HAP-1 (cell line): Measurements from ENCODE around the gene IKBKG.
"Not testable (repeated sequence)": the region's sequence is repeated elsewhere in the genome, so short reads cannot be mapped to it uniquely, and the experiment has no call there.

Source experiments
- DNase-seq, 2 experiments: peaks; one replicate each; pipeline ENCODE4 v3.0.0-alpha.2; 2016 to 2020; ENCODE audit warnings: low spot score in 2 of 2
- H3K27me3 ChIP-seq: fragments of 250-450 bp; sonication (Bioruptor Pico); 2 replicates; pipeline ENCODE4 v1.5.1; 2020; ENCODE audit warnings: low read depth, mild to moderate bottlenecking, moderate library complexity
- H3K36me3 ChIP-seq: fragments of 250-450 bp; sonication (Bioruptor Pico); replicated peaks from 2 replicates; pipeline ENCODE4 v1.5.1; 2020; ENCODE audit warnings: mild to moderate bottlenecking
- H3K4me1 ChIP-seq: fragments of 250-450 bp; sonication (Bioruptor Pico); 2 replicates; pipeline ENCODE4 v1.5.1; 2020; ENCODE audit warnings: mild to moderate bottlenecking
- H3K4me3 ChIP-seq: fragments of 250-450 bp; sonication (Bioruptor Pico); 2 replicates; pipeline ENCODE4 v1.5.1; 2020; ENCODE audit warnings: mild to moderate bottlenecking, moderate library complexity
- H3K9me3 ChIP-seq: fragments of 250-450 bp; sonication (Bioruptor Pico); 2 replicates; pipeline ENCODE4 v1.5.1; 2020; ENCODE audit warnings: mild to moderate bottlenecking, moderate library complexity
- in situ Hi-C: fragments of 300-500 bp; cut with MboI; formaldehyde crosslinking; loops from 3 replicates; pipeline ENCODE4 v1.14.3; 2020; ENCODE audit warnings: low sequenced_read_pairs, inconsistent platforms, mixed read lengths

The IKBKG gene

DNA sequence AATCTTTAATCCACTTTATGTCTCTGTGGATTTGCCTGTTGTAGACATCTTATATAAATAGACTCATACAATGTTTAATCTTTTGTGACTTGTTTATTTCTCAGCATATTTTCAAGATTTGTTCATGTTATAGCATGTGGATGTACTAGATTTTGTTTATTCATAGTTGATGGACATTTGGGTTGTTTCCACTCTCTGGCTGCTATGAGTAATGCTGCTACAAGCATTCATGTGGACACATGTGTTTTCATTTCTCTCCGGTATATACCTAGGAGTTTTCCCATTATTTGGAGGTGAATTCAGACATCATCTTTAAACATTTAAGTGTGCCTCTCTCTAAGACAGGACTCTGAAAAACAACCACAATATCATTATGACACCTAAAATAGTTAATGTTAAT lies 2.3 kb downstream of the IKBKG start:
- peaks cover 6% of the 10 kb centered on the region for H3K4me1 ChIP-seq
- no peaks in the 10 kb centered on the region for H3K27me3 ChIP-seq
- H3K4me3 ChIP-seq, result no peak overlapping the region
- H3K36me3 ChIP-seq, result peaks cover 25% of the 10 kb centered on the region
- in situ Hi-C loops, result loop anchor here (25.0 kb wide), 4 partner anchors 187 to 1587 kb away; partner anchors contain the start of genes FLNA, IRAK1 and MECP2
- no peak for DNase-seq
- H3K9me3 ChIP-seq, result no peaks in the 10 kb centered on the region

DNA sequence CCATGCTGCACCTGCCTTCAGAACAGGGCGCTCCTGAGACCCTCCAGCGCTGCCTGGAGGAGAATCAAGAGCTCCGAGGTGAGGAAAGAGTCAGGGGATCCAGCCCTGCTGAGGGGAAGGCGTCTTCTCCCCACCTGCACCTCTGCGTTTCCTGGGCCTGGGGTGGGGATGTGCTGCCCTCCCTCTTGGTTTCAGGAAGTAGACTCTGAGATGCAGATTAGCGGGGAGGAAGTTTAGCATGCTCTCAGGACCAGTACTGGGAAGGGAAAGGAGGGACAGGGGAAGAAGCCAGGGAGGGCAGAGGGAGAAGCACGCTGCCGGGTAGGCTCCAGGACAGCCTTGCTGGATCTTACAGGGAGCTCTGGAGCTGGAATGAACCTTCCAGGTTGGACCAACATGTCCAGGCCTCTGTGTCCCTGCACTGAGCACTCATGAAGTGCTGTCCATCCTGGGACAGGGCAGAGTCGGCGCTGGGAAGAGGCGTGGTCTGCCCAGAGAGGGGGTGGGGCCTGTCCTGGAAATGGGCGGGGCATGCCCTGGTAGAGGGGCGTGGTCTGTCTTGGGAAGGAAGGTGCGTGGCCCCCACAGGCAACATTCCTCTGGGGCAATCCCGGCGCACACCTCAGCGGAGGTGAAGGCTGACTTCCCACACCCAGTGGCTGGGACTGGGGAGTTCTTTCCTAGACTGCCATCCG lies 4.8 kb downstream of the IKBKG start:
- H3K36me3 ChIP-seq, result peaks cover 21% of the 10 kb centered on the region
- in situ Hi-C loops, result not testable (repeated sequence)

DNA sequence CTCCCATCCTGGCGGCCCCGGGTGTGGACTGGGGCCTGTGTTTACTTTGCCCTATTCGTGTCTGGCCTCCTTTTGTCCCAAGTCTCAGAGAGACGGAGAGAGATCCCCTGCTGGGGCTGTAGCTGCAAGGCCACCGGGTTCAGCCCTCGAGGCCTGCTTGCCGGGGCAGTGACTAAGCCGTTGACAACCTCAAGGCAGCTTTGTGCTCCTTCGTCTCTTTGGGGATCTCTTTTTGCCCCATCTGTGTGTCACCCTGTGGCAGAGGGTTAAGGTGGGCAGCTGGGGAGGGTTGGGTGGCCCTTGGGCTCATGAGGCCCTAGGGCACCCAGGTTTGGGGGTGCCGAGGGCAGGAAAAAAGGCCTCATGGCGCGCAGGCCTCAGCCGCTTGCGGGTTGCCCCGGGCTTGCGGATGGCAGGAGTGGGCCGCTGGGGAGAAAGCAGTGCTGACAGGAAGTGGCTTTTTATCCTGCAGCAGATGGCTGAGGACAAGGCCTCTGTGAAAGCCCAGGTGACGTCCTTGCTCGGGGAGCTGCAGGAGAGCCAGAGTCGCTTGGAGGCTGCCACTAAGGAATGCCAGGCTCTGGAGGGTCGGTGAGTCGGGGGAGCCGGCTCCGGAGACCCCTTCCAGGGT lies 10.8 kb downstream of the IKBKG start:
- H3K4me1 ChIP-seq, DNase-seq, H3K9me3 ChIP-seq, H3K4me3 ChIP-seq, H3K27me3 ChIP-seq, in situ Hi-C loops: not testable (repeated sequence)
- peaks cover 11% of the 10 kb centered on the region for H3K36me3 ChIP-seq

More for the DNA sequence above, 4.8 kb downstream of the IKBKG start:
- not testable (repeated sequence) for H3K27me3 ChIP-seq, H3K9me3 ChIP-seq, H3K4me3 ChIP-seq, H3K4me1 ChIP-seq, DNase-seq

DNA sequence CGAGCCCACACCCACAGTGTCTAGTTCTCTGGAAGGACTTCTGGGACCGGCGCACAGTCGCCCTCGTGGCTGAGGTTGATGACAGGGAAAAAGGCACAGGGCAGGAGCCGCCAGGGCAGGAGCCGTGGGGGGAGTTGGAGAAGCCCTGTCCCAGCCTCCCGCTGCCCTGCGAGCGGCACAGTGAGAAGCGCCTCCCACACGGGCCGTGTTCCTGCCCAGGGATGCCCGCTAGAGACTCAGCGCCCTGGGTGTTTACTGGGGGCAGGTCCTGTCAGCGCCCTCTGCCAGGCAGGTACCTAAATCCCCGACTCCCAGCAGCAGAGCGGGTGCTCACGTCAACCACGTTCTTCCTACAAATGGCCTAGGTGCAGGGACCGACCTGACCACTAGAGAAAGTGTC lies 11.5 kb downstream of the IKBKG start:
- in situ Hi-C loops, H3K36me3 ChIP-seq, H3K4me1 ChIP-seq, DNase-seq, H3K4me3 ChIP-seq, H3K9me3 ChIP-seq, H3K27me3 ChIP-seq: not testable (repeated sequence)

DNA sequence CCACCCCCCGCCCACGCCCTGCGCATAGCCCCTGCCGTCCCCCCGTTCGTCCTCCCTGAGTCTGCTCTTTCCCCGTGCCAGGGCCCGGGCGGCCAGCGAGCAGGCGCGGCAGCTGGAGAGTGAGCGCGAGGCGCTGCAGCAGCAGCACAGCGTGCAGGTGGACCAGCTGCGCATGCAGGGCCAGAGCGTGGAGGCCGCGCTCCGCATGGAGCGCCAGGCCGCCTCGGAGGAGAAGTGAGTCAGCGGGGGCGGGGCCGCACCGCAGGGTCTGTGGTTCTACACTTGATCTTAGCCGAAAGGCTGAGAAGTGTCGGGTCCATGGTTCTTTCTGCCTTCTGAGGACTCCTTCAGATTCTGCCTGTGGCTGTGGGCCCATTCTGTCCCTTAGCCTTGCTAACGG lies 12.9 kb downstream of the IKBKG start:
- H3K4me3 ChIP-seq, H3K36me3 ChIP-seq, DNase-seq, H3K9me3 ChIP-seq, H3K4me1 ChIP-seq, H3K27me3 ChIP-seq, in situ Hi-C loops: not testable (repeated sequence)

DNA sequence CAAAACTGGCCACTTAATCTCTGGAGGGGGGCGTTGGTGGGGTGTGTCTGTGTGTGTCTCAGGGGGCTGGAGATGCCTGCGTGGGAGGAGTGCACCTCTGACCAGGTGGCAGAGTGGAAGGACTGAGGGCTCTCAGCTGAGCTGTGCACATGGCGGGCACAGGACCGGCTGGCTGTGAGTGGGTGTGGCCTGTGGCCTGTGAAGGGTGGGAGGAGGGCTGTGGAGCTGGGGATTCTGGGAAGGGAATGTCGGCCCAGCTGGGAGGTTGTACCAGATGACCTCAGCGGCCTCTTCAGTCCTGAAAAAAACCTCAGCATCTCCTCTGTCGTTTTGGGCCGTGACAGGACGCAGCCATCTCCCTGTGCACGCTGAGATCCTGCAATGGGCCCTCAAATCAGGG lies 14.9 kb downstream of the IKBKG start:
- H3K36me3 ChIP-seq, H3K27me3 ChIP-seq, H3K9me3 ChIP-seq, H3K4me1 ChIP-seq, DNase-seq, in situ Hi-C loops, H3K4me3 ChIP-seq: not testable (repeated sequence)

DNA sequence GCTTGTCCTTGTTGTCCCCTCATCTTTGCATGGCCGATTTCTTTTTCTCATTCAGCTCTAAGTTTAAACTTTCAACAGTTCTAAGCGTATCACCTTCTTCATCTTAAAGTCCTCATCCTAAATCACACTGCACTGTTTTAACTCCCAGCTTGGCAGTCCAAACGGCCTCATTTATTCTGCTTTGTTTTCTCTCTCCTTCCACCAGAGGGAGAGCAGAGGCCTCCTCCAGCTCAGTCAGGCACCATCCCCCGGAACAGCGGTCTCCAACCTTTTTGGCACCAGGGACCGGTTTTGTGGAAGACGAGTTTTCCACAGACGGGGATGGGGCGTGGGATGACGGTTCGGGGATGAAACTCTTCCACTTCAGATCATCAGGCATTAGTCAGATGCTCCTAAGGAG lies 22.9 kb downstream of the IKBKG start:
- H3K36me3 ChIP-seq, H3K9me3 ChIP-seq, in situ Hi-C loops, H3K4me1 ChIP-seq, H3K27me3 ChIP-seq, DNase-seq, H3K4me3 ChIP-seq: not testable (repeated sequence)

DNA sequence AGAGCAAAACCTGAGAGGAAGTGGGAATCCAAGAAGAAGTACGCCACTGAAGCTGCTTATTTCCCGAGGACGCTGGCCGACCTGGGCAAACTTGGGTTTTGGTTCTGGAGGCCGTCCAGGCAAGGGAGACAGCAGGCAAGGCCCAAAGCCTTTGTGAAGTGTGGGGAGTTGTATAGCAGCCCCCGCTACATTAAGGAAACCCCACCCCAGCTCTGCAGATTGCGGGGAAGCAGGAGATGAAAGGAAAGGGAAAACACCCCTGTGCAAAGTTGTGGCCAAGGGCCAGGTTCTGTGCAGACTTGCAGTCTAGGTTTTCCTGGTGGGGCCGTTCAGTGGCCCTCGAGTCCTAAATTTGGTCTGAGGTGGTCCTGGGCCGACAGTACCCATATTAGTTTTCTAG lies 25.6 kb downstream of the IKBKG start:
- H3K4me3 ChIP-seq, H3K9me3 ChIP-seq, H3K27me3 ChIP-seq, in situ Hi-C loops, H3K36me3 ChIP-seq, DNase-seq, H3K4me1 ChIP-seq: not testable (repeated sequence)

DNA sequence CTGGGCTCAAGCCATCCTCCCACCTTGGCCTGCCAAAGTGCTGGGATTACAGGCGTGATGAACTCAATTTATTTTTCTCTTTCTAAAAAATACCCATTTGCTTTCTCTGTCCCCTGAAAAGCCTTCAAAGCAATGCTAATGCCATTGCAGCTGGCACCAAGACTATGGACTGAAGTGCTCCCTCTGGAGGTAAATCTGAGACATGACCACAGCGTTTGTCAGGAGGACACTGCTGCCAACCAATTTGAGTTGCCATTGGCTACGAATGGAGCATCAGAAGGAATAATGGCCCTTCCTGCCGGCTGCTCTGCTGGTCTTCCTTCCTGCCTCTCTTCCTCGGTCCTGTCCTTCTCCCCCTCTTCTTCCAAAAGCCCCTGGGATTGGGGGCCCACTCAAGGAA lies 27.7 kb downstream of the IKBKG start:
- H3K27me3 ChIP-seq, H3K4me3 ChIP-seq, DNase-seq, H3K36me3 ChIP-seq, H3K9me3 ChIP-seq, H3K4me1 ChIP-seq: not testable (repeated sequence)
- in situ Hi-C loops, result loop anchor here (25.0 kb wide), 2 partner anchors 162 to 287 kb away; no protein-coding TSS in a partner anchor

DNA sequence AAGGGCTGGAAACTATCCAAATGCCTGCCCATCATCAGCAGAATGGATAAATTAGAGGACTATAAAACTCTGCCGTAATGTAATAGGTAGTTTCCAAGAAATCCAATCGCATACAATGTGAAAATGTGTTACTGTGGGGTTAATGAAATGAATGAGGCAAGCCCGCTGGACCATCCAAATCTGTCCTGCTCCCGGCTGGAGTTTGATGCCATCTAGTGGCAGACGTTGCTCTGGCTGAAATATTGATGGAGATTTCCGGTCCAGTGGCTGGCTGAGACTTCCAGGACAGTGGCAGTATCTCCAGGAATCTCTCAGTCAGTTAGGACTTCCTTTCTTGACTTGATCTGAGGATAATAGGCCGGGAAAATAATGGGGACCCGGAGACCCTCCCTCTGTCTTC lies 35.6 kb downstream of the IKBKG start:
- H3K9me3 ChIP-seq, H3K4me1 ChIP-seq, DNase-seq, H3K4me3 ChIP-seq, H3K27me3 ChIP-seq, H3K36me3 ChIP-seq: not testable (repeated sequence)
- in situ Hi-C loops, result loop anchor here (25.0 kb wide), 2 partner anchors 154 to 279 kb away; no protein-coding TSS in a partner anchor

DNA sequence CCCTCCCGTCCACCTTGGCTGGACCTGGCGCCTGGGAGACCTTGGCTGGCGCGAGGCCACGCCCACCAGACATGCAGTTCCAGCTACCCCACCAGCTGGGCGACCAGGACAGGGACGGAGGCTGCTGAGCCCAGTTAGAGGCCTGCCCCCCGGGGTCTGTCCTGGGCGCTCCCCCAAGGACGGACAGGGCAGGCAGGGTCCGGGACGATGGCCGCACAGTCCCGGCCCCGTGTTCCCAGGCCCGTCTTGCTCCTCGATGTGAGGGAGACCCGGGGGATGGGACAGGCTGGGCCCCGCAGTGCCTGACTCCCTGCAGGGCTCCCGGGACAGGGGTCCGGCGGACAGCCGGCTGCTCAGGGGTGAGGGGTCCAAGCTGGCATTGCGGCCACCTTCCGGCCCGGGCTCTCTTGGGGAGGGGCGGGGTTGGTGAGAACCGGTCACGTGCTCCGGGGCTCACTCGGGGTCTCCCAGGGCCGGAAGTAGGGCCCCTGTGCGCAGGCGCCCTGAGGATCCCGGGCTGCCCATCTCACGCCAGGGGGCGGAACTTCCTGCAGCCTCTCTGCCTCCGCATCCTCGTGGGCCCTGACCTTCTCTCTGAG lies 37.3 kb downstream of the IKBKG start, which contains the start of gene CTAG1A:
Gene CTAG1A, plus strand, starts transcription at position 549 of the 599 bp plus-strand sequence. CDS start 74 bp downstream, outside the sequence.
- not testable (repeated sequence) for H3K9me3 ChIP-seq, H3K4me1 ChIP-seq, H3K36me3 ChIP-seq, DNase-seq, H3K27me3 ChIP-seq, H3K4me3 ChIP-seq
- in situ Hi-C loops, result loop anchor here (25.0 kb wide), 2 partner anchors 153 to 278 kb away; no protein-coding TSS in a partner anchor

DNA sequence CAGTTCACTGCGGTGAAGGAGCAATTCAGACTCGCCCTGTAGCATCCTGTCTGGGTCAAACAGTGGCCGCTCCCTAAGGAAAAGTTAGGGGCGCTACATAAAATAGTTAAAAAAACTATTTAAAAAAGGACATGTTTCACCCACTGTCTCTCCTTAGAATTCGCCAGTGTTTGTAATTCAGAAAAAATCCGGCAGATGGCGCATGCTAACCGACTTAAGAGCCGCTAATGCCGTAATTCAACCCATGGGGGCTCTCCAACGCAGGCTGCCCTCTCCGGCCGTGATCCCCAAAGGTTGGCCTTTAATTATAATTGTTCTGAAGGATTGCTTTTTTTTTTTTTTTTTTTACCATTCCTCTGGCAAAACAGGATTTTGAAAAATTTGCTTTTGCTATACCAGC lies 43.0 kb downstream of the IKBKG start:
- not testable (repeated sequence) for H3K4me3 ChIP-seq, H3K4me1 ChIP-seq, H3K27me3 ChIP-seq, H3K36me3 ChIP-seq, H3K9me3 ChIP-seq, DNase-seq
- in situ Hi-C loops, result loop anchor here (25.0 kb wide), 2 partner anchors 147 to 272 kb away; no protein-coding TSS in a partner anchor

DNA sequence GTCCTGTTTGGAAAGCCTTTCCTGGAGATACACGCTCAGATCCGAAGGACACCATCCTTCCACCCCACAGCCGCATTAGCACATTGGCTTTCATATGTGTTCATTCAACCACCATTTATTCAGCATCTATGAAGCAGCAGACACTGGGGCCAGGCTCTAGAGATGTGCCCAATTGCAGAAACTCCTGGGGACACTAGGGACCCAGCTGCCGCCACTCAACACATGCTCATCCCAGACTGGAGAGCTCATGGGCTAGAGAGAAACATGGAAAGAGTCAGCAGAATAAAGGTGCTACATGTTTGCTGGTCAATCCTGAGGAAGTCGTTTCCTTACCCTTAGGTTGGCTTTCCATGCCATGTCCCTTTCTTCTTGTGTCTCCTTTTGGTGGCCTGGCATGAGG lies 45.1 kb downstream of the IKBKG start:
- in situ Hi-C loops, result loop anchor here (25.0 kb wide), 2 partner anchors 145 to 270 kb away; no protein-coding TSS in a partner anchor
- no peak for DNase-seq
- Histone ChIP-seq H3K36me3 (no peaks in the 10 kb centered on the region), H3K4me1 (peaks cover 14% of the 10 kb centered on the region), H3K9me3 (peaks cover 4% of the 10 kb centered on the region), H3K4me3 (no peak overlapping the region), H3K27me3 (no peaks in the 10 kb centered on the region)

DNA sequence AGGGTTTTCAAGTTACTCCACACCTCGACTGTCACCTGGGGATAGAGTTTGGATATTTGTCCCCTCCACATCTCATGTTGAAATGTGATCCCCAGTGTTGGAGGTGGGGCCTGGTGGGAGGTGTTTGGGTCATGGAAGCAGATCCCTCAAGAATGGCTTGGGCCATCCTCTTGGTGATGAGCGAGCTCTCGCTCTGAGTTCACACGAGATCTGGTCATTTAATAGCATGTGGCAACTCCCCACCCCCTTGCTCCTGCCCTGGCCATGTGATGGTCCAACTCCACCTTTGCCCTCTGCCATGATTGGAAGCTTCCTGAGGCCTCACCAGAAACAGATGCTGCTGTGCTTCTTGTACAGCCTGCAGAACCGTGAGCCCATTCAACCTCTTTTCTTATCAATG lies 45.8 kb downstream of the IKBKG start:
- Histone ChIP-seq H3K4me3 (no peak overlapping the region), H3K36me3 (no peaks in the 10 kb centered on the region), H3K4me1 (peaks cover 14% of the 10 kb centered on the region), H3K27me3 (no peaks in the 10 kb centered on the region), H3K9me3 (peaks cover 6% of the 10 kb centered on the region)
- DNase-seq, result no peak
- in situ Hi-C loops, result loop anchor here (25.0 kb wide), 2 partner anchors 144 to 269 kb away; no protein-coding TSS in a partner anchor
